CD4-positive, alpha-beta memory T cell (primary cell): Measurements from ENCODE around the gene PNMA8C. TPM values are rescaled to one million over a fixed set of nuclear protein-coding genes. Genes with fewer than 3 reads are reported as not detected.
"Not testable (repeated sequence)": the region's sequence is repeated elsewhere in the genome, so short reads cannot be mapped to it uniquely, and the experiment has no call there.

Experiments used
- CTCF ChIA-PET: fragments of 350-600 bp; sonication (Branson Sonifier 250); formaldehyde crosslinking; loops from one replicate; lab custom pipeline; 2021; ENCODE audit warnings: inconsistent platforms; ENCODE audit not compliant: partially characterized antibody; lab: Charles Lee
- POLR2A ChIA-PET: fragments of 350-600 bp; sonication (Branson Sonifier 250); formaldehyde crosslinking; loops from one replicate; lab custom pipeline; 2021; ENCODE audit not compliant: partially characterized antibody; lab: Charles Lee
- DNase-seq, 5 donors: peaks; one replicate each; pipeline versions ENCODE4 v3.0.0 to v3.0.0-alpha.2; 2020 to 2022; ENCODE audit warnings: mixed read lengths in 1 of 5
- H3K27ac ChIP-seq: one replicate; pipeline ENCODE4 v1.7.0; 2013; ENCODE audit warnings: low read depth, low read length
- H3K27me3 ChIP-seq: 2 replicates; pipeline ENCODE4 v1.7.0; 2013; ENCODE audit warnings: mild to moderate bottlenecking, low read length, moderate library complexity; ENCODE audit not compliant: insufficient read depth
- H3K36me3 ChIP-seq: 2 replicates; pipeline ENCODE4 v1.7.0; 2013; ENCODE audit warnings: mild to moderate bottlenecking, low read length, moderate library complexity; ENCODE audit not compliant: insufficient read depth
- H3K4me1 ChIP-seq: 2 replicates; pipeline ENCODE4 v1.7.0; 2013; ENCODE audit warnings: mild to moderate bottlenecking, low read length, moderate library complexity; ENCODE audit not compliant: insufficient read depth
- H3K4me3 ChIP-seq, 2 donors: one replicate each; pipeline ENCODE4 v1.7.0; 2013; ENCODE audit warnings: low read length in 2 of 2, mild to moderate bottlenecking in 1 of 2
- H3K9me3 ChIP-seq, 2 donors: one replicate each; pipeline ENCODE4 v1.7.0; 2013; ENCODE audit warnings: low read length in 2 of 2, control low read depth in 1 of 2; ENCODE audit not compliant: control insufficient read depth in 1 of 2
- H3K27ac Mint-ChIP-seq, 7 donors: one replicate each; pipeline ENCODE4 v1.8.0; 2020 to 2021; ENCODE audit warnings: mixed read lengths in 7 of 7, mild to moderate bottlenecking in 6 of 7, inconsistent platforms in 3 of 7, moderate library complexity in 3 of 7
- H3K27me3 Mint-ChIP-seq, 2 donors: one replicate each; pipeline ENCODE4 v1.8.0; 2020 to 2021; ENCODE audit warnings: mixed read lengths in 2 of 2
- H3K36me3 Mint-ChIP-seq, 2 donors: one replicate each; pipeline ENCODE4 v1.8.0; 2020 to 2021; ENCODE audit warnings: mixed read lengths in 2 of 2, inconsistent platforms in 1 of 2, mild to moderate bottlenecking in 1 of 2
- H3K4me1 Mint-ChIP-seq, 4 donors: one replicate each; pipeline ENCODE4 v1.8.0; 2020 to 2021; ENCODE audit warnings: mixed read lengths in 4 of 4, mild to moderate bottlenecking in 1 of 4
- H3K4me3 Mint-ChIP-seq, 8 donors: one replicate each; pipeline ENCODE4 v1.8.0; 2020 to 2021; ENCODE audit warnings: mixed read lengths in 8 of 8, mild to moderate bottlenecking in 7 of 8, moderate library complexity in 6 of 8, inconsistent platforms in 3 of 8
- H3K9me3 Mint-ChIP-seq, 8 donors: one replicate each; pipeline ENCODE4 v1.8.0; 2020 to 2021; ENCODE audit warnings: mixed read lengths in 8 of 8, mild to moderate bottlenecking in 5 of 8, inconsistent platforms in 3 of 8, moderate library complexity in 1 of 8
- intact Hi-C: fragments of 100-400 bp; cut with micrococcal nuclease; formaldehyde crosslinking; loops from one replicate; pipeline ENCODE4 v1.15.1; 2023
- polyA plus RNA-seq, 2 donors: library from polyadenylated mRNA; unstranded; fragments of 300-500 nt; fragmentation: Illumina TruSeq; gene quantifications; one replicate each; pipeline ENCODE4 v1.2.3, GENCODE V29; 2021
- total RNA-seq, 2 experiments: library from RNA; stranded (reverse); gene quantifications; one replicate each; pipeline ENCODE4 v1.2.3, GENCODE V29; 2021

Gene PNMA8C
- total and polyA plus RNA-seq, 4 experiments from 2014 or later = not detected

DNA sequence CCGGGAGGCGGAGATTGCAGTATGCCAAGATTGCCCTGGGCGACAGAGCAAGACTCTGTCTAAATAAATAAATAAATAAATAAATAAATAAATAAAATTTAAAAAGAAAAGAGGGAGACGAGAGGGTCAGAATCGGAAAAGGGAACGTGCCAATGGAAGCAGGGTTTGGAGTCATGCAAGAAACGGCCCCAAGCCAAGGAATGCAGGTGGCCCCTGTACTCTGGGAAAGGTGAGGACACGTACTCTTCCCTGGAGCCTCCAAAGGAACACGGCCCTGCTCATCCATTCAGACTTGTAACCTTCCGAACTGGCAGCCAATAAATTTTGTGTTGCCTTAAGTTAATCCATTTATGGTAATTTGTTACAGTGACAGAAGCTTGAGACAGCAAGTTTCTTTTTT, 19.9 kb upstream of the PNMA8C start:
- ChIA-PET POLR2A (no interaction called here), CTCF (interaction anchor here (1.2 kb wide), 1 partner anchor 90 kb away, joined by 3 read pairs; no protein-coding TSS in a partner anchor)
- intact Hi-C loops = no loop called here
- Histone ChIP-seq H3K27me3 (no peaks in the 10 kb centered on the region), H3K4me1 (no peaks in the 10 kb centered on the region), H3K9me3 (no peaks in the 10 kb centered on the region), H3K4me3 (no peak overlapping the region), H3K36me3 (no peaks in the 10 kb centered on the region), H3K27ac (no peak overlapping the region)
- Mint-ChIP-seq H3K4me1 (no peaks in the 10 kb centered on the region), H3K9me3 (peaks cover 2 to 13% (median 11%) of the 10 kb centered on the region in 8 donors), H3K36me3 (peaks cover 3 to 5% of the 10 kb centered on the region in 2 donors), H3K4me3 (no peak overlapping the region), H3K27me3 (peaks cover 5 to 22% of the 10 kb centered on the region in 2 donors), H3K27ac (no peak overlapping the region)
- no peak for DNase-seq

DNA sequence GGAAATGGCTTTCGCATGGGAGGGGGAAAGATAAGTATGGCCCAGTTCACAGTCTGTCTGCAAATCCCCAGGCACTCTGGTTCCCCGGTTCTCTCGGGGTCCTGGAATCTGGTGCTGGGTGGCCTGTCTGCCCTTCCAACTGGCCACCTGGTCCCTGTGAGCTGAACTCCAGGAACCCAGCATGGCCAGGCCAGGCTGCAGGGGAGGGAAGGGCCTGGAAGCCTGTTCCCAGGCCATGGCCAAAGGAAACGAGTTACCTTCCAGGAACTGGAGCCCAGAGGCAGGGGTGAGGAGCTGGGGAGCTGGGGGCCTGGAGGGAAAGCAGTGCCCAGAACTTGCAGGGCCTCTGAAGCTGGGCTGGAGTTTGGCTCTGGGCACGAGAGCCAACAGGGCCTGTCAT, 19.1 kb upstream of the PNMA8C start:
- Mint-ChIP-seq H3K36me3 (peaks cover 3 to 5% of the 10 kb centered on the region in 2 donors), H3K4me1 (peaks cover 0 to 4% (median 3%) of the 10 kb centered on the region in 4 donors), H3K9me3 (peaks cover 2 to 13% (median 11%) of the 10 kb centered on the region in 8 donors), H3K27ac (no peak overlapping the region), H3K4me3 (no peak overlapping the region), H3K27me3 (peaks cover 5 to 22% of the 10 kb centered on the region in 2 donors)
- intact Hi-C loops = no loop called here
- Histone ChIP-seq H3K27me3 (no peaks in the 10 kb centered on the region), H3K4me3 (no peak overlapping the region), H3K4me1 (no peaks in the 10 kb centered on the region), H3K36me3 (no peaks in the 10 kb centered on the region), H3K9me3 (no peaks in the 10 kb centered on the region), H3K27ac (no peak overlapping the region)
- ChIA-PET CTCF (interaction anchor here (1.2 to 1.5 kb wide), 2 partner anchors 11 to 18 kb away, joined by 3 to 5 read pairs; no protein-coding TSS in a partner anchor), POLR2A (no interaction called here)
- no peak for DNase-seq

DNA sequence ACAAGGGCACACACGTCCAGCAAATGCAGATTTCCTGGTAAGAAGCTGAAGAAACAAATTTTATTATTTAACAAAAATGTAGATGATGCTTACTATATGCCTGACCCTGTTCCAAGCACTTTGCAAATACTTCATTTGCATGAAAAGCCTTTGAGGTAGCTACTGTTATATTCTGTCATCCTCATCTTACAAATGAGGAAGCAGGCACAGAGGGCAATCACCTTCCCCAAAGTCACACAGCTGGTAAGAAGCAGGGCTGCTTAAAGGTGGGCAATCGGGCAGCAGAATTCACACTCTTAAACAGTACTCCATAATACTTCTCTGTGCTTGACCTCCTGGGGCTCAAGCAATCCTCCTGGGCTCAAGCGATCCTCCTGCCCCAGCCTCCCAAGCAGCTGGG, 18.3 kb upstream of the PNMA8C start:
- intact Hi-C loops = no loop called here
- CTCF ChIA-PET = interaction anchor here (1.2 to 1.5 kb wide), 2 partner anchors 11 to 19 kb away, joined by 3 to 5 read pairs; no protein-coding TSS in a partner anchor
- no peak for DNase-seq
- POLR2A ChIA-PET = no interaction called here
- no peaks in the 10 kb centered on the region for H3K36me3 ChIP-seq
- H3K27me3 ChIP-seq = no peaks in the 10 kb centered on the region
- Mint-ChIP-seq H3K36me3 (peaks cover 3 to 5% of the 10 kb centered on the region in 2 donors), H3K9me3 (peaks cover 2 to 13% (median 11%) of the 10 kb centered on the region in 8 donors), H3K27ac (no peak overlapping the region), H3K4me1 (peaks cover 0 to 4% (median 3%) of the 10 kb centered on the region in 4 donors), H3K27me3 (peaks cover 4 to 22% of the 10 kb centered on the region in 2 donors), H3K4me3 (no peak overlapping the region)
- H3K9me3 ChIP-seq = no peaks in the 10 kb centered on the region
- H3K4me1 ChIP-seq = no peaks in the 10 kb centered on the region
- no peak overlapping the region for H3K4me3 ChIP-seq
- no peak overlapping the region for H3K27ac ChIP-seq

DNA sequence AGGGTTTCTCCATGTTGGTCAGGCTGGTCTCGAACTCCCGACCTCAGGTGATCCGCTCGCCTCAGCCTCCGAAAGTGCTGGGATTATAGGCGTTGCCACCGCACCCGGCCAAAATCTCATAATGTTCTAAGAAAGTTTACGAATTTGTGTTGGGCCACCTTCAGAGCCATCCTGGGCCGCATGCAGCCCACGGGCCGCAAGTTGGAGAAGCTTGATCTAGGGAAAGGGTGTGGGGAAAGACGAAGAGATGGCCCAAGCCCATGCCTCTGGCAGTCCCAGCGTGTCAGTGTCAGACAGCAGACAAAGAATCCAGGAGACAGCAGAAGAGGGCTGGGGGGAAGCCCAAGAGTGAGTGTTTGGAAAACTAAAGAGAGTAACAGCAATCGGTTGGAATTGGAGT, 17.3 kb upstream of the PNMA8C start:
- Mint-ChIP-seq H3K27ac (no peak overlapping the region), H3K4me3 (no peak overlapping the region), H3K36me3 (peaks cover 3 to 5% of the 10 kb centered on the region in 2 donors), H3K4me1 (peaks cover 0 to 4% (median 3%) of the 10 kb centered on the region in 4 donors), H3K9me3 (peaks cover 2 to 13% (median 11%) of the 10 kb centered on the region in 8 donors), H3K27me3 (peaks cover 4 to 16% of the 10 kb centered on the region in 2 donors)
- CTCF ChIA-PET = no interaction called here
- H3K4me1 ChIP-seq = no peaks in the 10 kb centered on the region
- no peak overlapping the region for H3K27ac ChIP-seq
- POLR2A ChIA-PET = no interaction called here
- no peaks in the 10 kb centered on the region for H3K36me3 ChIP-seq
- no peaks in the 10 kb centered on the region for H3K27me3 ChIP-seq
- no peaks in the 10 kb centered on the region for H3K9me3 ChIP-seq
- no peak overlapping the region for H3K4me3 ChIP-seq
- intact Hi-C loops = no loop called here
- DNase-seq = no peak

DNA sequence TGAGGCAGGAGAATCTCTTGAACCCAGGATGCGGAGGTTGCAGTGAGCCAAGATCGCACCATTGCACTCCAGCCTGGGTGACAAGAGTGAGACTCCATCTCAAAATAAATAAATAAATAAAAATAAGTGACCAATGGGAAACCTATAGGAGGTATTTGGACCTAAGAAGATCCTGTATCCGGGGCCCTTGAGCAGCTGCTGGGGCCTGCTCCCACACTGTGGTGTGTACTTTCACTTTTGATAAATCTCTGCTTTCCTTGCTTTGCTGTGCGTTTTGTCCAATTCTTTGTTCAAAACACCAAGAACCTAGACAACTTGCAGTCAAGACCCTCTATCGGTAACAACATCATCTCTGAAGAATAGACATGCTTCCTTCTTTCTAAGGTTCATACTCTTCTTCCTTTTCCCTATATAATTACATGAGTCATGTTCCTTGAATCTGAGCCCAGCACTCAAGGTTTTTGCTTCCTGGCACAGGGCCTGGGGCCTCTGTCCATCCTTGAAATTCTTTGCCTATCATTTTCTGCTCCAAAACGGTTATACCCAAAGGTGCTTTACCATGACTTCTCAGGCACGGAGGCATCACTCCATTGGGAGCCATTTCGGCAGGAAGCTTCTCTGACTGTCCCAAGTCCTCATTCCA, 14.2 kb upstream of the PNMA8C start:
- Histone ChIP-seq H3K27ac (no peak overlapping the region), H3K4me3 (no peak overlapping the region), H3K36me3 (no peaks in the 10 kb centered on the region), H3K27me3 (no peaks in the 10 kb centered on the region), H3K4me1 (no peaks in the 10 kb centered on the region), H3K9me3 (no peaks in the 10 kb centered on the region)
- ChIA-PET POLR2A (no interaction called here), CTCF (no interaction called here)
- intact Hi-C loops = no loop called here
- Mint-ChIP-seq H3K9me3 (no peaks in the 10 kb centered on the region), H3K27ac (peak overlapping the region in 3 of 7 donors; percentile 51 to 59 (median 54)), H3K4me1 (peaks cover 0 to 4% (median 3%) of the 10 kb centered on the region in 4 donors), H3K36me3 (no peaks in the 10 kb centered on the region), H3K4me3 (no peak overlapping the region), H3K27me3 (peaks cover 0 to 9% of the 10 kb centered on the region in 2 donors)
- no peak for DNase-seq

DNA sequence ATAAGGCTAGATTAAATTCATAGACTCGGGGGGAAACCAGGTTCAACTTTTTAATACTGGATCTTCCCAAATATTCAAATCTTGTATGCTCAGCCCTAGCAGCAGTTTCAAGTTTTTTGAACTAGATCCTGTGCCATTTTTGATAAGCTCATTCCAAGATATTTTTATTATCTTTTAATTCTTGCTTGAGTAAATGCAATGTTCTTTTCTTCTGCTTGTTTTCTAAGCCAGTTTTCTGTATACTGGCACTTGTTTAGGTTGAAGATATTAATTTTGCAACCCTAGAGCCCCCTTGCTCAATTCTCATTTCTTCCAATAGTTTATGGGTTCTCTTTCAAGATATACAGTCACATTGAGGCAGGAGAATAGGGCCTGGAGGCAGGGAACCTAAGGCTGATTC, 13.1 kb upstream of the PNMA8C start:
- DNase-seq = no peak
- intact Hi-C loops = no loop called here
- Histone ChIP-seq H3K9me3 (no peaks in the 10 kb centered on the region), H3K36me3 (no peaks in the 10 kb centered on the region), H3K27ac (no peak overlapping the region), H3K4me1 (no peaks in the 10 kb centered on the region), H3K4me3 (no peak overlapping the region), H3K27me3 (no peaks in the 10 kb centered on the region)
- peaks cover 0 to 6% of the 10 kb centered on the region in 2 donors for H3K27me3 Mint-ChIP-seq
- H3K4me1 Mint-ChIP-seq = peaks cover 0 to 4% (median 3%) of the 10 kb centered on the region in 4 donors
- ChIA-PET CTCF (no interaction called here), POLR2A (no interaction called here)
- no peak overlapping the region for H3K4me3 Mint-ChIP-seq
- H3K27ac Mint-ChIP-seq = no peak overlapping the region
- no peaks in the 10 kb centered on the region for H3K36me3 Mint-ChIP-seq
- no peaks in the 10 kb centered on the region for H3K9me3 Mint-ChIP-seq

DNA sequence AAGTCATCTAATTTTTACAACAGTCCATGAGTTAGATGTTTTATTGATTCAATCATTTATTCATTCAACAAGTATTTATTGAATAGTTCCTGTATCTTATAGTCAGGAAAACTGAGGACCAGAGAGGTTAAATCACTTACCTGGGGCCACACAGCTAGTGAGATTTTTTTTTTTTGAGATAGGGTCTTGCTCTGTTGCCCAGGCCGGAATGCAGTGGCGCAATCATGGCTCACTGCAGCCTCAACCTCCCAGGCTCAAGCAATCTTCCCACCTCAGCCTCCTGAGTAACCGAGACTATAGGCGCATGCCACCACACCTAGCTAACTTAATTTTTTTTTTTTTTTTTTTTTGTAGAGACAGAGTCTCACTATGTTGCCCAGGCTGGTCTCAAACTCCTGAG, 7.0 kb upstream of the PNMA8C start:
- intact Hi-C loops = not testable (repeated sequence)

More for the DNA sequence above, 7.0 kb upstream of the PNMA8C start:
- CTCF ChIA-PET, H3K27ac Mint-ChIP-seq, DNase-seq, H3K36me3 Mint-ChIP-seq, POLR2A ChIA-PET, H3K9me3 ChIP-seq, H3K4me3 ChIP-seq, H3K36me3 ChIP-seq, H3K27me3 ChIP-seq, H3K9me3 Mint-ChIP-seq, H3K4me1 Mint-ChIP-seq, H3K4me3 Mint-ChIP-seq, H3K4me1 ChIP-seq, H3K27ac ChIP-seq: not testable (repeated sequence)
- H3K27me3 Mint-ChIP-seq = peaks cover 14 to 22% of the 10 kb centered on the region in 2 donors
